SK-MEL-5 (cell line): Measurements from ENCODE around the gene GPD1L. TPM values are rescaled to one million over a fixed set of nuclear protein-coding genes. Genes with fewer than 3 reads are reported as not detected.
A peak's percentile ranks its signal among the peaks of the same experiment; 100 is the strongest.
"Not testable (repeated sequence)": the region's sequence is repeated elsewhere in the genome, so short reads cannot be mapped to it uniquely, and the experiment has no call there.

Experiments used
- DNase-seq: peaks from one replicate; pipeline ENCODE4 v3.0.0-alpha.2; 2016; ENCODE audit warnings: low read depth, low spot score
- in situ Hi-C: cut with HindIII; loops from 2 replicates; pipeline ENCODE4 v1.10.0; 2016; ENCODE audit warnings: low sequenced_read_pairs, high pct_unique_total_duplicates, low pct_unique_long_range_greater_than_20kb
- polyA plus RNA-seq, 2 experiments: library from polyadenylated mRNA; depleted of rRNA; stranded (reverse); fragments of >200 nt; gene quantifications; 2 replicates each; pipeline ENCODE4 v1.2.3, GENCODE V29; 2015
- total RNA-seq: library from RNA; depleted of rRNA; stranded (reverse); fragments of >200 nt; shearing (Covaris generic); gene quantifications from 2 replicates; pipeline ENCODE4 v1.2.3, GENCODE V29; 2014; rRNA removed

GPD1L gene
- total RNA-seq: 30.3 and 30.4 TPM in 2 replicates
- 24.4 and 34.5 TPM in 2 replicates for polyA plus RNA-seq (2015; cell fraction: cytosol; rRNA removed)
- 32.9 and 43.1 TPM in 2 replicates for polyA plus RNA-seq (2015; cell fraction: nucleus; rRNA removed)

DNA sequence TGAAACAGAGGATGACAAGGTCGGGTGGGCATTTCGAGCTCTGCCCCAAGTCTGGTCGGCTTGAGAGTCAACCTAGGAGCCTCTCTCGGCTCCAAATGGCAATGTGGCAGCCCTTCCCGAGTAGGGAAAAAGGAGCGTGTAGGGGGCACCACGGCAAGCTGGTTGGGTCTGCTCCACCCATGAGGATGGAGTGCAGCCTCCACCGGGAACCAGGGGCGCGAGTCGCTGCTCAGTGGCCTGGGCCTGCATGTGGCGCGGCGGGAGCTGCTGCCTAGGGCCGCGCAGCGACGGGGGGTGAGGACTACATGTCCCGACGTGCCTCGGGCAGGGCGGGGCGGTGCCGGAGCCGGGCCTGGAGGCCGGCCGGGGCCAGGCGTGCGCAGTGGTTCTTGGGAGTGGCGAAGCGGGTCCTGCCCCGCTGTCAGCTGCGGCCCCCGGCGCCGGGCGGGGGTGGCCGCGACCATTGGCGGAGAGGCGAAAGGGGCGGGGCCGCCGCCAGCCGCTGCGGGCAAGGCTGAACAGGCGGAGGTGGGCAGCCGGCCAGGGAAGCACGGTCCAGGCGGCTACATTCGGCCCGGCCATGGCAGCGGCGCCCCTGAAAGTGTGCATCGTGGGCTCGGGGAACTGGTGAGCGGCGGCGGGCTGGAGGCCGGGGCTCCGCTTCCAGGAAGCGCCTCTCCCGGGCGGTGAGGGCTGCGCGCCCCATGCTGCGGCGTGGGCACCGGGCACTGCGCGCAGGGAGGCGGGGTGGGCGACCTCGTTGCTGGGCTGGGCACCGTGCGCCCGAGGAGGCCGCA lies at the start of gene GPD1L:
GPD1L (plus strand) TSS at position 489 of the 797 bp plus-strand sequence; CDS start at position 581, 92 bp downstream.
- peak; percentile 94 for DNase-seq
- in situ Hi-C loops: no loop called here

- DNase-seq, in situ Hi-C loops: not testable (repeated sequence)
Observed at GRCh38 chr3:32058465-32058864, 48.0 kb upstream of the GPD1L start.

DNA sequence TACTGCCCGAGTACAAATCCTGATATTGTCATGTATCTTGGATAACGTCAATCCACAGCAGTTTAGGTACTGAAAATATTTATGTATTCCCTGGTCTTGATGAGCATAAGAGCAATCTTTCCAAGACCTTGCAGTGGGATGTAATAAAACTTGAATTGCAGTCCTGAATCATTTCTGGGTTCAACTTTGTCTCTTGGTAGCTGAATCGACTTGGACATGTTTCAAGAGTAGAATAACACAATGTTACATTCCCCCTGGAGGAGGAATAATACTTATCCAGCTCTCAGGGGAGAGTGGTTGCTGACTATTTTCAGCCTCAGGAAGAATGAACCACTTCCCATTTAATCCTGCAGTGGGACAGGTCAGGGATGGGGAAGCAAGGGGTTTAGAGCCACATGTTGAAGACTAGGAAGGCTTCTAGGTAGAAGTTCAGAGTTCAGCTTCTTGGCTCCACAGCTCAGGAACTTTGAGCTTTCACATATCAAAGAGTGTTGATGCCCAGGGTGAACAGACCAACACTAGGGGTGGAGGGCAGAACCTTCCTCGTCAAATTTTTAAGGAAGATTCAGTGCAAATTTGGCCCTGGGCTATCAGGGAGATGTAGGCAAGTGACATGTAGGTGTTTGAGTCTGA lies 43.4 kb upstream of the GPD1L start:
- DNase-seq: no peak
- in situ Hi-C loops: no loop called here

DNA sequence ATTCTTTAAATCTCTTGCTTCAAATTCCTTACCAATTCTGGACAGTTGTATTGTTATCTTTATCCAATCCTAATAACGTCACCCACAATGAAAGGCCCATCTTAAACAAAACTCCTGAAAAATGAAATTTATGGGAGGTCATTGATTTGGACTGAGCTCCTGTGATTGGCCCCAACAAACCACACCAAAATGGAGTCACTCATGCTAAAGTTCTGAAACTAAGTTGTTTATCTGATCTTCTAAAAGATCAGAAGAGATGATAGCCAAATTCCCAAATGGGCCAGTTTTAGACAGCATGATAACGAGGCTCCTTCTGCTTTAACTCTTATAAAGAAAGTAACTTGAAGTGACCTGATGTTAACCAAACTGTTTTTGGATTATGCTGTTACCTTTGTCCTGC lies 39.7 kb upstream of the GPD1L start:
- in situ Hi-C loops: no loop called here
- no peak for DNase-seq

DNA sequence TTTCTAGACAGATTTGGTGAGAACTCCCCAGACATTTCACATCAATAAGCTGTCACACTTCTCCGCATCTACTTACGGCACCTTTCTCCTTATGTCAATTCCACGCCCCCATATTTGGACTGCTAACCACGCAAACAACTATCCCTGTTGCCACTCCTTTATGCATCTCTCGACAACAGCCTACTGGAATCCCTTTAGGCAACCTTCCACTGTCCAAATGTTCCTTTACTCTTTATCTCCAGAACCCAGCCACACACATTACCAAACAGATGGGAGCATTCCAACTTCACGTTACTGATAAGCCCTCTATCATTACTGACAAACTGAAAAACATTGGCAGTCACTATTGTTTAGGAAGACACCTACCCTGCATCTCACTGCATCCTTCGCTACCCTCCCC lies 32.2 kb upstream of the GPD1L start:
- in situ Hi-C loops, DNase-seq: not testable (repeated sequence)

DNA sequence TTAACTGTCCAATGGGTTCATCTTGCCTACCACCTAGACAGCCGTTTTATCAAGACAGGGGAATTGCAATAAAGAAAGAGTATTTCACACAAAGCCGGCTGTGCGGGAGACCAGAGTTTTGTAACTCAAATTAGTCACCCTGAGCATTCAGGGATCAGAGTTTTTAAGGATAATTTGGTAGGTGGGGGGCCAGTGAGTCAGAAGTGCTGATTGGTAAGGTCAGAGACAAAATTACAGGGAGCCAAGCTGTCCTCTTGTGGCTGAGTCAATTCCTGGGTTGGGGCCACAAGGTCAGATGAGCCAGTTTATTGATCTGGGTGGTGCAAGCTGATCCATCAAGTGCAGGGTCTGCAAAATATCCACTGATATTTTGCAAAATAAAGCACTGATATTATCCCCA lies 29.9 kb upstream of the GPD1L start:
- in situ Hi-C loops: no loop called here
- no peak for DNase-seq

- in situ Hi-C loops: no loop called here
- peak; percentile 52 for DNase-seq
Observed at GRCh38 chr3:32077260-32078084, 28.9 kb upstream of the GPD1L start.

DNA sequence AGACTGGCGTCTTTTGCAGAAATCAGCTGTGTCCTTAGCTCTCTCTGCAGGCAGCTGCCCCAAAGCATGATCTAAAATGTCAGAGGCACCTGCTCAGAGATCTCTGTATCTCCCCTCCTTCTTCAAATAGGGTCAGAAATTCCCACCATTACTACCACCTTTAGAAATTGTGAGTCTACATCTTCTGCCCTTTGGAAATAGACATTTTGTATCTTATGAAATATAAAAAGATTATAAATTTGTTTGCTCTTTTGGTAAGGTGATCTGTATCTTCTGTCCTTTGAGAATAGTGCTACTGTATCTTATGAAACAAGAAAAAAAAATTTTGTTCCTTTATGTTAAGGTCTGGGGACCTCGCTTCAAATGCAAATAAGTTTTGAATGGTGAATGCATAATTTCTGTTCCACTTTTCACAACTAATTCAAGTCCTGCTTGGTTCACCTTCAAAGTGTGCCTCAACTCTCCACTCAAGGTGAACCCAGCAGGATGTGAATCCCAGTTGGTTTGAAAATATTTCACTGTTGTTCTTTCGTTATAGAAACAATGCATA lies 28.3 kb upstream of the GPD1L start:
- DNase-seq: no peak
- in situ Hi-C loops: no loop called here

- in situ Hi-C loops: no loop called here
- DNase-seq: no peak
Observed at GRCh38 chr3:32078864-32079263, 27.6 kb upstream of the GPD1L start.

DNA sequence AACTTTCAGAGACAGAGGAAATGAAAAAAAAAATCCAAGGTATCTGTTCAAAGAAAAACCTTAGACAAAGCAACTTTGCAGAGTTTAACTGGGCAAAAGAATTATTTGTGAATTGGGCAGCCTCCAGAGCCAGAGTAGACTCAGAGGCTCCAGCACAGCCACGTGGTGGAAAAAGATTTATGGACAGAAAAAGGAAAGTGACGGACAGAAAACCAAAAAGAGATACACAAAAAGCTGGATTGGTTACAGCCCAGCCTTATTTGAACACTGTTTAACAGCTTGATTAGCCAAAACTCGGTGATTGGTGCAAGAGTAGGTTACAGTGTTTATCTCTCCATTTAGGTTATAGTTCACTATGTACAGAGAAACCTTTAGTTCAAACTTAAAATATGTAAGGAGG lies 23.7 kb upstream of the GPD1L start:
- in situ Hi-C loops: no loop called here
- DNase-seq: no peak

GRCh38 chr3:32083702-32084270 lies 22.6 kb upstream of the GPD1L start:
- peak; percentile 41 for DNase-seq
- in situ Hi-C loops: no loop called here

DNA sequence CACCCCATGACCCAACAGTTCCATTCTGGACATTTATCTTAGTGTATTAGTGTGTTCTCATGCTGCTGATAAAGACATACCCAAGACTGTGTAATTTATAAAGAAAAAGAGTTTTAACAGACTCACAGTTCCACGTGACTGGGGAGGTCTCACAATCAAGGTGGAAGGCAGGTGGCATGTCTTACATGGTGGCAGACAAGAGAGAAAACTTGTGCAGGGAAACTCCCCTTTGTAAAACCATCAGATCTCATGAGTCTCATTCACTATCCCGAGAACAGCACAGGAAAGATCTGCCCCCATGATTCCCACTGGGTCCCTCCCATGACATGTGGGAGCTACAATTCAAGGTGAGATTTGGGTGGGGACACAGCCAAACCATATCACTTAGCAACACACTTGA lies 21.6 kb upstream of the GPD1L start:
- DNase-seq: no peak
- in situ Hi-C loops: no loop called here

- no peak for DNase-seq
- in situ Hi-C loops: no loop called here
Observed at GRCh38 chr3:32086464-32086863, 20.0 kb upstream of the GPD1L start.

- in situ Hi-C loops: no loop called here
- DNase-seq: no peak
Observed at GRCh38 chr3:32089476-32089875, 16.9 kb upstream of the GPD1L start.

DNA sequence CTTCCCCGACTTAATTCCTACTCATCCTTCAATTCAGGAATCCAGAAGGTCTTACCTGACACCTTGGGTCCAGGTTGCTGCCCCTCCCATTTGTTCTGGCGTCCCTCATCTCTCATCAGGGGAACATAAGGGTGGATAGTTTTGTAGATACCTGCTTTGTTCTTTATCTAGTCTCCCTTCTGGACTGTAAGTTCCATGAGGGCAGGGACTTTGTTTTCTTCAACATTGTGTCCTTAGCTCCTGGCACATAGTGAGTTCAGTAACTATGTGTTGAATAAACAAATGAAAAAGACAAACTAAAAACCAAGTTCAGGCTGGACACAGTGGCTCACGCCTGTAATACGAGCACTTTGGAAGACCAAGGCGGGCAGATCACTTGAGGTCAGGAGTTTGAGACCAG lies 13.2 kb upstream of the GPD1L start:
- in situ Hi-C loops: no loop called here
- no peak for DNase-seq

DNA sequence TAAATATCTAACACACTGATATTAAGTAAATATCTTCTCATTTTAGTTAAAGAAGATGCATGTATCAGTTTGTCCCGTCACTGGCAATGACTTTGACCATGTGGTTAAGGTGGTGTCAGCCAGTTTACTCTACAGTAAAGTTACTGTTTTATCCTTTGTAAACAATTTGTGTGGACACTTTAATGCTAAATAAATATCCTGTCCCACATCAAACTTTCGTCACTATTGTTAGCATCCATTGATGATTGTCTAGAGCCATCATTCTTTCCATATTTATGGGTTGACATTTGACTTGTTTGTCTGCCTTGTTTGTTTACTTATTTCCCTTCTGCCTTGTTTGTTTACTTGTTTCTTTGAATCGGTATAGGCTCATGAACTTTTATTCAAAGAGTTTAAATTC lies 11.0 kb upstream of the GPD1L start:
- DNase-seq: no peak
- in situ Hi-C loops: no loop called here

DNA sequence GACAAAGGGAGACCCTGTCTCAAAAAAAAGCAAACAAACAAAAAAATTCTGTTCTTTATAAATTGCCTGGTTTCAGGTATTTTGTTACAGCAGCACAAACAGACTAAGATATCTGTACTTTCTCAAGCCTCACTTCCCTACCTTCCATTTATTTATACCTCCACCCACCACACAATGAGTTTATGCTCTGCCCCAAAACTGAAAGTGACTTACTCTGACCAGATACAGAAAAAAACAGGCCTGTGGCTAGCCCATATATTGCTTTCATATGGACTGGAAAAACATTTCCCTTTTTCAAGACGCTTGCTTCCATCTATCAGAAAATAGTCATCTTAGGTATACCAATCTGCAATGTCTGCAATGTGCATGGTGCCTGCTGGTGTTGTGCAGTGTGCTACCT lies 8.7 kb upstream of the GPD1L start:
- DNase-seq: no peak
- in situ Hi-C loops: no loop called here

DNA sequence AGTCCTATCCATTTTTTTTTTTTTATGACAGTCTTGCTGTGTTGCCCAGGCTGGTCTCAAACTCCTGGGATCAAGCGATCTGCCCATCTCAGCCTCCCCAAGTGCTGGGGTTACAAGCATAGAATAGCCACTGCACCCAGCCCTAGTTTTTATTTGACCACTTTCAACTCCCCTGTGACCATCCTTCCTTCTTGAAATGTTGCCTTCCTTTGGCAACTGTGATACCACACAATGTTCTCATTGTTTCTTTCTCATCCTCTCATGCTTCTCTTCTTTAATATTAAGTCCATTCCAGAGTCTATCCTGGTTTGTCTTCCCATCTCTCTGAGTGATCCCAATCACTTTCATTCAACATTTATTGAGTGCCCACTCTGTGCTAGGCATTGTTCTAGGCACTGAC lies 7.9 kb upstream of the GPD1L start:
- in situ Hi-C loops: no loop called here
- peak; percentile 82 for DNase-seq
